Liver (tissue), 9 donors: Measurements from ENCODE around the gene EEA1. TPM values are rescaled to one million over a fixed set of nuclear protein-coding genes. Genes with fewer than 3 reads are reported as not detected.

ENCODE experiments used
- DNase-seq: peaks from one replicate; pipeline ENCODE4 v3.0.0-alpha.2; 2017; ENCODE audit warnings: low spot score
- H3K27ac ChIP-seq, 2 donors: one replicate each; pipeline ENCODE4 v1.7.0; 2013; ENCODE audit warnings: inconsistent platforms in 2 of 2, low read length in 2 of 2, control low read depth in 1 of 2, low read depth in 1 of 2, mild to moderate bottlenecking in 1 of 2
- H3K27me3 ChIP-seq, 4 donors: one replicate each; pipeline versions ENCODE4 v1.6.1 to v1.7.0; 2013; ENCODE audit warnings: low read length in 3 of 4, inconsistent platforms in 1 of 4, mild to moderate bottlenecking in 1 of 4, moderate library complexity in 1 of 4; ENCODE audit not compliant: control insufficient read depth in 4 of 4, insufficient read depth in 4 of 4
- H3K36me3 ChIP-seq, 4 donors: one replicate each; pipeline versions ENCODE4 v1.6.1 to v1.7.0; 2013; ENCODE audit warnings: low read length in 3 of 4, mild to moderate bottlenecking in 3 of 4, low read depth in 1 of 4, moderate library complexity in 1 of 4; ENCODE audit not compliant: control insufficient read depth in 4 of 4, insufficient read depth in 3 of 4
- H3K4me1 ChIP-seq, 4 donors: one replicate each; pipeline versions ENCODE4 v1.6.1 to v1.7.0; 2013; ENCODE audit warnings: low read length in 3 of 4, mild to moderate bottlenecking in 3 of 4, moderate library complexity in 1 of 4; ENCODE audit not compliant: control insufficient read depth in 4 of 4, insufficient read depth in 4 of 4
- H3K4me3 ChIP-seq, 3 donors: one replicate each; pipeline versions ENCODE4 v1.6.1 to v1.7.0; 2013; ENCODE audit warnings: low read length in 3 of 3, control low read depth in 1 of 3, low read depth in 1 of 3, mild to moderate bottlenecking in 1 of 3
- H3K9ac ChIP-seq, 2 donors: one replicate each; pipeline ENCODE4 v1.7.0; 2013; ENCODE audit warnings: low read length in 2 of 2, mild to moderate bottlenecking in 2 of 2, moderate library complexity in 2 of 2, control low read depth in 1 of 2, low read depth in 1 of 2
- H3K9me3 ChIP-seq, 4 donors: one replicate each; pipeline versions ENCODE4 v1.6.1 to v1.7.0; 2013; ENCODE audit warnings: low read length in 3 of 4; ENCODE audit not compliant: control insufficient read depth in 4 of 4
- ATF3 ChIP-seq: IDR thresholded peaks from 2 replicates; pipeline ENCODE4 v1.6.1; 2016; ENCODE audit warnings: antibody characterized with exemption
- EGR1 ChIP-seq, 2 donors: IDR thresholded peaks; 2 replicates each; pipeline ENCODE4 v1.6.1; 2016 to 2018; ENCODE audit warnings: antibody characterized with exemption in 2 of 2, low read depth in 2 of 2
- FOXA1 ChIP-seq: IDR thresholded peaks from 2 replicates; pipeline ENCODE4 v1.6.1; 2016; ENCODE audit warnings: antibody characterized with exemption
- FOXA2 ChIP-seq: IDR thresholded peaks from 2 replicates; pipeline ENCODE4 v1.6.1; 2016; ENCODE audit warnings: antibody characterized with exemption
- GABPA ChIP-seq, 2 donors: IDR thresholded peaks in 1 of 2; conservative IDR thresholded peaks in 1 of 2; 2 replicates each; pipeline ENCODE4 v1.6.1; 2016; ENCODE audit warnings: antibody characterized with exemption in 2 of 2, mild to moderate bottlenecking in 1 of 2, moderate library complexity in 1 of 2
- HNF4A ChIP-seq, 2 donors: conservative IDR thresholded peaks; 2 replicates each; pipeline ENCODE4 v1.6.1; 2016; ENCODE audit warnings: antibody characterized with exemption in 2 of 2, mild to moderate bottlenecking in 2 of 2
- HNF4G ChIP-seq: IDR thresholded peaks from 2 replicates; pipeline ENCODE4 v1.6.1; 2016; ENCODE audit warnings: antibody characterized with exemption
- JUND ChIP-seq, 2 donors: IDR thresholded peaks; 2 replicates each; pipeline ENCODE4 v1.6.1; 2016; ENCODE audit warnings: antibody characterized with exemption in 2 of 2
- NR2F2 ChIP-seq: IDR thresholded peaks from 2 replicates; pipeline ENCODE4 v1.6.1; 2016; ENCODE audit warnings: antibody characterized with exemption
- RAD21 ChIP-seq, 2 donors: IDR thresholded peaks; 2 replicates each; pipeline ENCODE4 v1.6.1; 2016; ENCODE audit warnings: antibody characterized with exemption in 2 of 2, mild to moderate bottlenecking in 2 of 2
- REST ChIP-seq: IDR thresholded peaks from 2 replicates; pipeline ENCODE4 v1.6.1; 2016; ENCODE audit warnings: antibody characterized with exemption, mild to moderate bottlenecking
- RXRA ChIP-seq, 2 donors: IDR thresholded peaks; 2 replicates each; pipeline ENCODE4 v1.6.1; 2017 to 2018; ENCODE audit warnings: antibody characterized with exemption in 2 of 2, mild to moderate bottlenecking in 1 of 2
- SP1 ChIP-seq: IDR thresholded peaks from 2 replicates; pipeline ENCODE4 v1.6.1; 2018; ENCODE audit warnings: antibody characterized with exemption, mild to moderate bottlenecking
- TAF1 ChIP-seq: conservative IDR thresholded peaks from 2 replicates; pipeline ENCODE4 v1.6.1; 2016; ENCODE audit warnings: antibody characterized with exemption, mild to moderate bottlenecking
- YY1 ChIP-seq: IDR thresholded peaks from 2 replicates; pipeline ENCODE4 v1.6.1; 2016; ENCODE audit warnings: antibody characterized with exemption, mild to moderate bottlenecking
- ZBTB33 ChIP-seq: IDR thresholded peaks from 2 replicates; pipeline ENCODE4 v1.6.1; 2016; ENCODE audit warnings: antibody characterized with exemption
- WGBS: extraction: QIAGEN DNeasy Blood & Tissue Kit; methylation state at CpG from one replicate; pipeline ENCODE4 v1.1.7; 2013; 5-methylcytosine and 5-hydroxymethylcytosine counted together
- polyA plus RNA-seq, 2 donors: library from polyadenylated mRNA; stranded (reverse) in 1 of 2; unstranded in 1 of 2; fragments of 200-250 nt in 1 of 2; fragments of >200 nt in 1 of 2; fragmentation: Nextera tagmentation in 1 of 2; extraction: Ambion mirVana in 1 of 2; gene quantifications; one replicate each; pipeline versions ENCODE4 v1.2.1 to v1.2.3, GENCODE V29; 2013 to 2015
- total RNA-seq, 2 donors: library from RNA; depleted of rRNA; stranded (reverse); fragments of >200 nt; gene quantifications; one replicate each; pipeline ENCODE4 v1.2.3, GENCODE V29; 2014
- TF ChIP-seq, protein P1 (sequence below): fragments of 150-350 bp; IDR thresholded peaks from 2 replicates; pipeline ENCODE4 v1.5.1; 2017; ENCODE audit warnings: improper control_type of control experiment, low read depth, low read length; ENCODE audit not compliant: missing input control
- TF ChIP-seq, protein P2 (sequence below): IDR thresholded peaks from 2 replicates; pipeline ENCODE4 v1.6.1; 2016; ENCODE audit warnings: antibody characterized with exemption
- donor health status: healthy.
- donor health status: healthy.
- donor health status: healthy.
- donor health status: healthy.
- donor health status: healthy.

Gene EEA1
- total and polyA plus RNA-seq, 4 donors: 2.5 to 15.8 (median 9.1) TPM

DNA sequence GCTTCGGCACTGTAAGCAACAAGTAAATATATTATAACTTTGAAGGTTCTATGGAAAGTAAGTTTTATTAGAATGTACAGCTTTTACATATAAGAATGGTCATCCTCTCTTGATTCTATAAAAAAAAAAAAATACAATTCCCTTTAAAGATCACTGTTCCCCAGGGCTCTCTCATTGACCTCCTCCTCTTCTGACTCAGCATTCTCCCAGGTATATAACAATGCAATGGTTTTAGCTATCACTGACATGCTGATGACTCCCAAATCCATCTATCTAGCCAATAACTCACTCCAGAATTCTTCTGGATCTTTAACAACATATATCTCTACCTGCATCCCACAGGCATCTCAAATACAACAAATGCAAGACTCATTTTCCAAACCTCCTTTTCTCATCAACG lies 62.7 kb downstream of the EEA1 start:
- Histone ChIP-seq H3K9me3 (no peaks in the 10 kb centered on the region), H3K9ac (no peak overlapping the region), H3K4me1 (peaks cover 0 to 4% (median 0%) of the 10 kb centered on the region in 4 donors), H3K36me3 (peaks cover 0 to 2% (median 0%) of the 10 kb centered on the region in 4 donors), H3K4me3 (no peak overlapping the region), H3K27ac (no peak overlapping the region), H3K27me3 (no peaks in the 10 kb centered on the region)
- 97% methylated on average over 2 of the region's 2 CpGs for WGBS
- no peak for DNase-seq
- TF ChIP-seq YY1 (no peak), REST (no peak), GABPA (IDR thresholded peaks at IDR 0.05 in 1 of 2, conservative IDR thresholded peaks at IDR 0.05 in 1 of 2) (no peak), ATF3 (no peak), JUND (IDR thresholded peaks at IDR 0.05) (no peak), HNF4A (conservative IDR thresholded peaks at IDR 0.05) (no peak), EGR1 (IDR thresholded peaks at IDR 0.05; ENCODE audit: low read depth in 2 of 2) (no peak), ZBTB33 (no peak), NR2F2 (no peak), RXRA (IDR thresholded peaks at IDR 0.05) (no peak), TAF1 (no peak), HNF4G (no peak), FOXA2 (no peak), SP1 (no peak), RAD21 (IDR thresholded peaks at IDR 0.05) (no peak), FOXA1 (no peak)
- TF ChIP-seq, protein P1, sequence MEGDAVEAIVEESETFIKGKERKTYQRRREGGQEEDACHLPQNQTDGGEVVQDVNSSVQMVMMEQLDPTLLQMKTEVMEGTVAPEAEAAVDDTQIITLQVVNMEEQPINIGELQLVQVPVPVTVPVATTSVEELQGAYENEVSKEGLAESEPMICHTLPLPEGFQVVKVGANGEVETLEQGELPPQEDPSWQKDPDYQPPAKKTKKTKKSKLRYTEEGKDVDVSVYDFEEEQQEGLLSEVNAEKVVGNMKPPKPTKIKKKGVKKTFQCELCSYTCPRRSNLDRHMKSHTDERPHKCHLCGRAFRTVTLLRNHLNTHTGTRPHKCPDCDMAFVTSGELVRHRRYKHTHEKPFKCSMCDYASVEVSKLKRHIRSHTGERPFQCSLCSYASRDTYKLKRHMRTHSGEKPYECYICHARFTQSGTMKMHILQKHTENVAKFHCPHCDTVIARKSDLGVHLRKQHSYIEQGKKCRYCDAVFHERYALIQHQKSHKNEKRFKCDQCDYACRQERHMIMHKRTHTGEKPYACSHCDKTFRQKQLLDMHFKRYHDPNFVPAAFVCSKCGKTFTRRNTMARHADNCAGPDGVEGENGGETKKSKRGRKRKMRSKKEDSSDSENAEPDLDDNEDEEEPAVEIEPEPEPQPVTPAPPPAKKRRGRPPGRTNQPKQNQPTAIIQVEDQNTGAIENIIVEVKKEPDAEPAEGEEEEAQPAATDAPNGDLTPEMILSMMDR: no peak
- TF ChIP-seq, protein P2, sequence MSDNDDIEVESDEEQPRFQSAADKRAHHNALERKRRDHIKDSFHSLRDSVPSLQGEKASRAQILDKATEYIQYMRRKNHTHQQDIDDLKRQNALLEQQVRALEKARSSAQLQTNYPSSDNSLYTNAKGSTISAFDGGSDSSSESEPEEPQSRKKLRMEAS: no peak
